GM12873 (cell line): ENCODE measurements around the gene CNDP1.

Experiments
- CTCF ChIP-seq: IDR thresholded peaks from 2 replicates; pipeline ENCODE4 v1.5.1; 2012; ENCODE audit warnings: low read depth, mild to moderate bottlenecking, moderate library complexity, low read length, control low read depth; ENCODE audit not compliant: insufficient read depth; ENCODE audit errors: missing control alignments

Gene CNDP1

GRCh38 chr18:74597662-74598349 lies 63.5 kb downstream of the CNDP1 start, which contains the start of gene ZNF407:
ZNF407 (plus strand) TSS chr18:74597870; CDS start chr18:74631020, 33,150 bp downstream.
- TF ChIP-seq CTCF, result no peak

- peak; percentile 40 for TF ChIP-seq CTCF
These were observed 64.2 kb downstream of the CNDP1 start for GRCh38 chr18:74598350-74599001.

- no peak for TF ChIP-seq CTCF
These were observed 70.1 kb downstream of the CNDP1 start for GRCh38 chr18:74604361-74604760.

DNA sequence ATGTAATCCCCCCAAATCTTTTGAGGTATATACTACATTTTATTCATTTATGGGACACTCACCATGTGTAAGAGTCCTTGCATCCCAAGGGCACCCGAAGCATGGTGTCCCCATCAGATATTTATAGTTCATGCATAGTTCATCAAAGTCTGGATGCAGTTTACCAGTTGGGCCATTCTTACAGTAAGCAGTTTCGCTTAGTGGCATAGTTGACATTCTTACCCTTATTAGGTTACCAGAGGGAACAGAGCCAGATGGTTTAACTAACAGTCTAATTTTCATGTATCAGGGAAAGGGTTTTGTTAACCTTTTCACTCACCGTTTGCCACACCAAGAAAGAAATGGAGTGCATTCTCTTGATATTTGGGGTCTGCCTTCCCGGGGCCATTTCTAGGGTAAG lies 70.5 kb downstream of the CNDP1 start:
- TF ChIP-seq CTCF, result no peak

DNA sequence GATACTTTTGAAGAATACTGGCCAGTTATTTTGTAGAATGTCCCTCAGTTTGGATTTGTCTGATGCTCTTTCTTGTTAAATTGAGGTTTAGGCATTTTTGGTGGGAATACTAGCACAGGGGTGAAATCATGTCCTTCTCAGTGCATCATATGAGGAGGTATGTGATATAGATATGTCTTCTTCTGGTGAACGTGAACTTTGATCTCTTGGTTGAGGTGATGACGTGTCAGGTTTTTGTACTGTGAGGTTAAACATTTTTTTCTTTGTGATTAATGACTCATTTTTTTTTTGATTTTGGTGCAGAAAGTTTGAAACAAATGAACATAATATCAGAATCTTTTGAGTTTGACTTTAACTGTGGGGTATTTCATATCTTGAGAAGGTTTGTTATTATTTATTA lies 74.4 kb downstream of the CNDP1 start:
- no peak for TF ChIP-seq CTCF

- TF ChIP-seq CTCF, result no peak
These were observed 75.2 kb downstream of the CNDP1 start for GRCh38 chr18:74609535-74609934.

- no peak for TF ChIP-seq CTCF
These were observed 75.8 kb downstream of the CNDP1 start for GRCh38 chr18:74610051-74610615.
